H1 (cell line): Measurements from ENCODE around the gene CNNM1. TPM values are rescaled to one million over a fixed set of nuclear protein-coding genes. Genes with fewer than 3 reads are reported as not detected.

Source experiments
- CTCF ChIA-PET: fragments of 300-600 bp; sonication (Branson Sonifier 250); formaldehyde crosslinking; loops from one replicate; lab custom pipeline; 2021; ENCODE audit not compliant: partially characterized antibody; lab: Charles Lee
- POLR2A ChIA-PET: fragments of 300-600 bp; sonication (Branson Sonifier 250); formaldehyde crosslinking; loops from one replicate; lab custom pipeline; 2021; ENCODE audit warnings: inconsistent platforms; ENCODE audit not compliant: partially characterized antibody; lab: Charles Lee
- DNase-seq, 2 experiments: peaks; one replicate each; pipeline versions ENCODE4 v3.0.0 to v3.0.0-alpha.2; 2010 to 2022; ENCODE audit warnings: low spot score in 2 of 2, low read depth in 1 of 2, mixed read lengths in 1 of 2
- FAIRE-seq: peaks from 2 replicates; lab custom pipeline; 2011; peaks lifted over from hg19 to GRCh38; lab: Jason Lieb, UNC
- H2AFZ ChIP-seq: 2 replicates; pipeline ENCODE4 v1.8.1; 2012; ENCODE audit warnings: low read length, inconsistent platforms
- H2AK5ac ChIP-seq: 2 replicates; pipeline ENCODE4 v1.6.1; 2013; ENCODE audit warnings: low read depth, low read length
- H2BK120ac ChIP-seq: replicated peaks from 2 replicates; pipeline ENCODE3; 2013; ENCODE audit warnings: low read depth, low read length, inconsistent platforms
- H2BK12ac ChIP-seq: 2 replicates; pipeline ENCODE4 v1.6.1; 2013; ENCODE audit warnings: low read depth, low read length
- H2BK15ac ChIP-seq: 2 replicates; pipeline ENCODE4 v1.6.1; 2013; ENCODE audit warnings: low read length
- H2BK20ac ChIP-seq: 2 replicates; pipeline ENCODE4 v1.6.1; 2013; ENCODE audit warnings: low read length
- H2BK5ac ChIP-seq: 2 replicates; pipeline ENCODE4 v1.6.1; 2013; ENCODE audit warnings: low read depth, low read length
- H3K14ac ChIP-seq: 2 replicates; pipeline ENCODE4 v1.6.1; 2013; ENCODE audit warnings: inconsistent platforms; ENCODE audit not compliant: insufficient read length
- H3K18ac ChIP-seq: 2 replicates; pipeline ENCODE4 v1.6.1; 2013; ENCODE audit warnings: low read length; ENCODE audit errors: extremely low read depth
- H3K23ac ChIP-seq: 2 replicates; pipeline ENCODE4 v1.6.1; 2013; ENCODE audit warnings: inconsistent platforms; ENCODE audit not compliant: insufficient read length
- H3K23me2 ChIP-seq: 2 replicates; pipeline ENCODE4 v1.6.1; 2013; ENCODE audit warnings: low read depth, low read length
- H3K27ac ChIP-seq: 2 replicates; pipeline ENCODE4 v1.6.1; 2011; ENCODE audit warnings: low read depth, low read length, inconsistent platforms
- H3K27me3 ChIP-seq, 4 experiments: replicated peaks in 1 of 4; 1 replicate in 1 of 4; 2 replicates in 3 of 4; pipeline versions ENCODE4 v1.6.1 to v1.8.1; 2011 to 2013; ENCODE audit warnings: low read length in 3 of 4, mild to moderate bottlenecking in 3 of 4, inconsistent platforms in 2 of 4, mixed read lengths in 2 of 4, moderate library complexity in 1 of 4; ENCODE audit not compliant: control insufficient read depth in 3 of 4, insufficient read depth in 3 of 4; ENCODE audit errors: extremely low read depth in 1 of 4
- H3K36me3 ChIP-seq, 4 experiments: 2 replicates each; pipeline versions ENCODE4 v1.6.1 to v1.8.1; 2011 to 2013; ENCODE audit warnings: mild to moderate bottlenecking in 4 of 4, low read length in 3 of 4, moderate library complexity in 2 of 4, control low read depth in 1 of 4, inconsistent platforms in 1 of 4; ENCODE audit not compliant: insufficient read depth in 4 of 4, control insufficient read depth in 2 of 4
- H3K4ac ChIP-seq: replicated peaks from 2 replicates; pipeline ENCODE3; 2013; ENCODE audit warnings: low read length, low read depth, mixed read lengths, inconsistent platforms; ENCODE audit not compliant: insufficient read length
- H3K4me1 ChIP-seq, 4 experiments: replicated peaks in 1 of 4; 1 replicate in 1 of 4; 2 replicates in 3 of 4; pipeline versions ENCODE4 v1.6.1 to v1.8.1; 2011 to 2013; ENCODE audit warnings: low read length in 3 of 4, inconsistent platforms in 2 of 4, mixed read lengths in 1 of 4; ENCODE audit not compliant: insufficient read depth in 4 of 4, control insufficient read depth in 3 of 4
- H3K4me2 ChIP-seq, 2 experiments: 2 replicates each; pipeline versions ENCODE4 v1.6.1 to v1.8.1; 2011 to 2013; ENCODE audit warnings: low read depth in 2 of 2, low read length in 2 of 2, control low read depth in 1 of 2, inconsistent platforms in 1 of 2, mild to moderate bottlenecking in 1 of 2; ENCODE audit not compliant: insufficient read depth in 1 of 2
- H3K4me3 ChIP-seq, 4 experiments: fragments of 200-600, 300-600 bp in 1 of 4; sonication (generic), shearing (Covaris generic), sonication (Bioruptor Twin) in 1 of 4; 2 replicates each; pipeline versions ENCODE4 v1.5.1 to v1.8.1; 2011 to 2016; ENCODE audit warnings: low read length in 4 of 4, low read depth in 3 of 4, control low read depth in 2 of 4, inconsistent platforms in 2 of 4, mild to moderate bottlenecking in 2 of 4, mixed read lengths in 1 of 4, moderate library complexity in 1 of 4; ENCODE audit not compliant: insufficient read depth in 2 of 4; ENCODE audit errors: extremely low read depth in 1 of 4
- H3K56ac ChIP-seq: replicated peaks from 2 replicates; pipeline ENCODE3; 2013; ENCODE audit warnings: low read depth, mild to moderate bottlenecking, mixed read lengths, low read length, inconsistent platforms; ENCODE audit not compliant: insufficient read length
- H3K79me1 ChIP-seq: 2 replicates; pipeline ENCODE4 v1.6.1; 2013; ENCODE audit warnings: low read depth, low read length, control low read depth
- H3K79me2 ChIP-seq, 2 experiments: 2 replicates each; pipeline versions ENCODE4 v1.6.1 to v1.8.1; 2012 to 2013; ENCODE audit warnings: low read length in 2 of 2, mild to moderate bottlenecking in 2 of 2, inconsistent platforms in 1 of 2; ENCODE audit not compliant: insufficient read depth in 2 of 2, control insufficient read depth in 1 of 2
- H3K9ac ChIP-seq, 4 experiments: replicated peaks in 1 of 4; 1 replicate in 1 of 4; 2 replicates in 3 of 4; pipeline versions ENCODE4 v1.6.1 to v1.8.1; 2011 to 2013; ENCODE audit warnings: low read depth in 3 of 4, low read length in 3 of 4, control low read depth in 2 of 4, mild to moderate bottlenecking in 2 of 4, moderate library complexity in 2 of 4, inconsistent platforms in 1 of 4; ENCODE audit errors: extremely low read depth in 1 of 4
- H3K9me3 ChIP-seq, 2 experiments: 2 replicates each; pipeline versions ENCODE4 v1.6.1 to v1.8.1; 2012 to 2013; ENCODE audit warnings: mild to moderate bottlenecking in 2 of 2, moderate library complexity in 2 of 2, control low read depth in 1 of 2, inconsistent platforms in 1 of 2, low read depth in 1 of 2, low read length in 1 of 2, mixed read lengths in 1 of 2; ENCODE audit not compliant: insufficient read depth in 2 of 2
- H4K20me1 ChIP-seq, 2 experiments: replicated peaks in 1 of 2; 2 replicates each; pipeline versions ENCODE3 to v1.8.1; 2011 to 2013; ENCODE audit warnings: inconsistent platforms in 2 of 2, low read length in 2 of 2, mild to moderate bottlenecking in 1 of 2; ENCODE audit not compliant: insufficient read depth in 2 of 2, control insufficient read depth in 1 of 2
- H4K5ac ChIP-seq: 2 replicates; pipeline ENCODE4 v1.6.1; 2013; ENCODE audit warnings: low read length, low read depth, mixed read lengths, inconsistent platforms; ENCODE audit not compliant: insufficient read length
- H4K8ac ChIP-seq: 2 replicates; pipeline ENCODE4 v1.8.0; 2013; ENCODE audit warnings: mild to moderate bottlenecking, moderate library complexity, low read length, inconsistent platforms; ENCODE audit not compliant: insufficient read depth; ENCODE audit errors: extremely low read depth
- H4K91ac ChIP-seq: replicated peaks from 2 replicates; pipeline ENCODE3; 2013; ENCODE audit warnings: low read length, mixed read lengths, inconsistent platforms; ENCODE audit not compliant: insufficient read length
- ATF3 ChIP-seq: IDR thresholded peaks from 2 replicates; pipeline ENCODE4 v1.6.1; 2011; ENCODE audit warnings: low read depth, mild to moderate bottlenecking, low read length; ENCODE audit not compliant: insufficient read depth
- CTBP2 ChIP-seq: IDR thresholded peaks from 2 replicates; pipeline ENCODE4 v1.7.0; 2011; ENCODE audit warnings: borderline replicate concordance, mild to moderate bottlenecking, moderate library complexity, mixed read lengths, low read length; ENCODE audit not compliant: insufficient read depth, insufficient read length
- JUN ChIP-seq: IDR thresholded peaks from 2 replicates; pipeline ENCODE4 v1.6.1; 2011; ENCODE audit warnings: low read depth, mild to moderate bottlenecking, improper control_type of control experiment, low read length
- JUND ChIP-seq: IDR thresholded peaks from 2 replicates; pipeline ENCODE4 v1.6.1; 2011; ENCODE audit warnings: mild to moderate bottlenecking, improper control_type of control experiment, low read length
- KDM4A ChIP-seq: IDR thresholded peaks from one replicate; pipeline ENCODE4 v1.7.1; 2012; ENCODE audit warnings: low read depth, mild to moderate bottlenecking, moderate library complexity, low read length, inconsistent platforms; ENCODE audit not compliant: severe bottlenecking
- NANOG ChIP-seq: IDR thresholded peaks from 2 replicates; pipeline ENCODE4 v1.6.1; 2011; ENCODE audit warnings: low read length, low read depth, mild to moderate bottlenecking, inconsistent platforms; ENCODE audit not compliant: insufficient read depth, poor library complexity, severe bottlenecking
- WGBS, 2 experiments: shearing (Covaris generic) in 1 of 2; methylation state at CpG; one replicate each; pipeline versions ENCODE4 v1.1.6 to v1.1.7; 2013 to 2015; ENCODE audit warnings: low lambda C conversion rate in 2 of 2, mixed read lengths in 2 of 2, inconsistent platforms in 1 of 2, low coverage in 1 of 2, missing lambda C conversion rate in 1 of 2; ENCODE audit not compliant: insufficient replicate concordance in 2 of 2, insufficient coverage in 1 of 2, insufficient read length in 1 of 2; ENCODE audit errors: extremely low coverage in 1 of 2, missing lambda C conversion rate in 1 of 2; 5-methylcytosine and 5-hydroxymethylcytosine counted together
- polyA plus RNA-seq, 7 experiments: library from polyadenylated mRNA; depleted of rRNA in 3 of 7; stranded (reverse) in 5 of 7; unstranded in 2 of 7; fragments of >200 nt in 5 of 7; fragments of 200-250 nt in 2 of 7; gene quantifications; 1 replicate in 5 of 7; 2 replicates in 1 of 7; 4 replicates in 1 of 7; pipeline versions ENCODE4 v1.2.1 to v1.2.3, GENCODE V29; 2011 to 2013; ENCODE audit warnings: missing spikeins in 2 of 7, mixed read lengths in 2 of 7
- total RNA-seq: library from RNA; stranded (reverse); fragmentation: NEBNext Ultra II Directional; extraction: Animal tissue kit (Norgen Biotek cat#: 25700); gene quantifications from 2 replicates; pipeline ENCODE4 v1.2.1, GENCODE V29; 2021

CNNM1 gene
- total and polyA plus RNA-seq, 2 of the 8 experiments (the other 6 are each of a cell fraction or from before 2014, with no cell fraction given) = 0.74 to 0.92 TPM

GRCh38 chr10:99346247-99346646 is 17.1 kb downstream of the CNNM1 start:
- Histone ChIP-seq H2AFZ (no peak overlapping the region), H3K79me2 (no peaks in the 10 kb centered on the region), H4K5ac (no peak overlapping the region), H3K4me3 (no peak overlapping the region), H3K4ac (no peak overlapping the region), H4K8ac (no peak overlapping the region), H3K9me3 (no peaks in the 10 kb centered on the region), H3K23me2 (no peaks in the 10 kb centered on the region), H3K79me1 (no peaks in the 10 kb centered on the region), H2BK12ac (no peak overlapping the region), H2BK5ac (no peak overlapping the region), H3K14ac (no peak overlapping the region), H3K36me3 (no peaks in the 10 kb centered on the region), H2BK120ac (no peak overlapping the region), H2BK15ac (no peak overlapping the region), H4K91ac (no peak overlapping the region), H3K27me3 (no peaks in the 10 kb centered on the region), H3K23ac (no peak overlapping the region), H3K9ac (no peak overlapping the region), H3K27ac (no peak overlapping the region), H3K4me1 (no peaks in the 10 kb centered on the region; a peak in 1 of 7 replicates), H2BK20ac (no peak overlapping the region), H3K18ac (no peak overlapping the region), H3K4me2 (no peak overlapping the region), H2AK5ac (no peak overlapping the region), H3K56ac (no peak overlapping the region), H4K20me1 (no peaks in the 10 kb centered on the region)
- POLR2A ChIA-PET = no interaction called here
- no peak for DNase-seq
- CTCF ChIA-PET = interaction anchor here (0.6 kb wide), 1 partner anchor 23 kb away, joined by 3 read pairs; no protein-coding TSS in a partner anchor
- 100% methylated on average over 1 of the region's 1 CpG for WGBS, 2 experiments
- FAIRE-seq = no peak
- TF ChIP-seq KDM4A (no peak), JUN (no peak), NANOG (no peak), ATF3 (no peak), JUND (no peak), CTBP2 (no peak)
